GM06990 (cell line): ENCODE measurements around the gene GUCY1B1.

Experiments
- DNase-seq: peaks from one replicate; pipeline ENCODE4 v3.0.0-alpha.2; 2011; ENCODE audit not compliant: insufficient read length; ENCODE audit errors: extremely low read depth
- H3K27me3 ChIP-seq: replicated peaks from 2 replicates; pipeline ENCODE4 v1.6.0; 2011; ENCODE audit warnings: low read length; ENCODE audit not compliant: control insufficient read depth, insufficient read depth
- H3K36me3 ChIP-seq: 2 replicates; pipeline ENCODE4 v1.5.1; 2011; ENCODE audit warnings: low read length; ENCODE audit not compliant: control insufficient read depth, insufficient read depth
- H3K4me3 ChIP-seq: replicated peaks from 2 replicates; pipeline ENCODE4 v1.5.1; 2011; ENCODE audit warnings: low read depth, mild to moderate bottlenecking, control low read depth, low read length
- TF ChIP-seq, protein P1 (sequence below): IDR thresholded peaks from 2 replicates; pipeline ENCODE4 v1.5.1; 2011; ENCODE audit warnings: low read length, control low read depth, mild to moderate bottlenecking, inconsistent platforms; ENCODE audit not compliant: insufficient read depth, poor library complexity, severe bottlenecking

Gene GUCY1B1

DNA sequence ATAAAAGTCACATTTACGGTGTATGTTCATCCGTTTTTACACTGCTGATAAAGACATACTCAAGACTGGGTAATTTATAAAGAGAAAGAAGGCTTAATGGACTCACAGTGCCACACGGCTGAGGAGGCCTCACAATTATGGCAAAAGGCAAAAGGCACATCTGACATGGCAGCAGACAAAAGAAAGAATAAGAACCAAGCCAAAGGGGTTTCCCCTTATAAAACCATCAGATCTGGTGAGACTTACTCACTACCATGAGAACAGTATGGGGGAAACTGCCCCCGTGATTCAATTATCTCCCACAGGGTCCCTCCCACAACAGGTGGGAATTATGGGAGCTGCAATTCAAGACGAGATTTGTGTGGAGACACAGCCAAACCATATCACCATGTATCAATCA lies 7.3 kb upstream of the GUCY1B1 start:
- H3K4me3 ChIP-seq = no peak overlapping the region
- no peaks in the 10 kb centered on the region for H3K27me3 ChIP-seq
- DNase-seq = no peak
- no peaks in the 10 kb centered on the region for H3K36me3 ChIP-seq
- TF ChIP-seq, protein P1, sequence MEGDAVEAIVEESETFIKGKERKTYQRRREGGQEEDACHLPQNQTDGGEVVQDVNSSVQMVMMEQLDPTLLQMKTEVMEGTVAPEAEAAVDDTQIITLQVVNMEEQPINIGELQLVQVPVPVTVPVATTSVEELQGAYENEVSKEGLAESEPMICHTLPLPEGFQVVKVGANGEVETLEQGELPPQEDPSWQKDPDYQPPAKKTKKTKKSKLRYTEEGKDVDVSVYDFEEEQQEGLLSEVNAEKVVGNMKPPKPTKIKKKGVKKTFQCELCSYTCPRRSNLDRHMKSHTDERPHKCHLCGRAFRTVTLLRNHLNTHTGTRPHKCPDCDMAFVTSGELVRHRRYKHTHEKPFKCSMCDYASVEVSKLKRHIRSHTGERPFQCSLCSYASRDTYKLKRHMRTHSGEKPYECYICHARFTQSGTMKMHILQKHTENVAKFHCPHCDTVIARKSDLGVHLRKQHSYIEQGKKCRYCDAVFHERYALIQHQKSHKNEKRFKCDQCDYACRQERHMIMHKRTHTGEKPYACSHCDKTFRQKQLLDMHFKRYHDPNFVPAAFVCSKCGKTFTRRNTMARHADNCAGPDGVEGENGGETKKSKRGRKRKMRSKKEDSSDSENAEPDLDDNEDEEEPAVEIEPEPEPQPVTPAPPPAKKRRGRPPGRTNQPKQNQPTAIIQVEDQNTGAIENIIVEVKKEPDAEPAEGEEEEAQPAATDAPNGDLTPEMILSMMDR = no peak

GRCh38 chr4:155757745-155758265 lies 1.0 kb upstream of the GUCY1B1 start:
- no peak for DNase-seq
- TF ChIP-seq, protein P1 = no peak
- no peaks in the 10 kb centered on the region for H3K27me3 ChIP-seq

GRCh38 chr4:155759372-155760252 lies 791 bp downstream of the GUCY1B1 start:
- peak; percentile 69 for DNase-seq
- TF ChIP-seq, protein P1 = no peak

More at GRCh38 chr4:155757745-155758265, 1.0 kb upstream of the GUCY1B1 start:
- H3K36me3 ChIP-seq = no peaks in the 10 kb centered on the region
- no peak overlapping the region for H3K4me3 ChIP-seq

DNA sequence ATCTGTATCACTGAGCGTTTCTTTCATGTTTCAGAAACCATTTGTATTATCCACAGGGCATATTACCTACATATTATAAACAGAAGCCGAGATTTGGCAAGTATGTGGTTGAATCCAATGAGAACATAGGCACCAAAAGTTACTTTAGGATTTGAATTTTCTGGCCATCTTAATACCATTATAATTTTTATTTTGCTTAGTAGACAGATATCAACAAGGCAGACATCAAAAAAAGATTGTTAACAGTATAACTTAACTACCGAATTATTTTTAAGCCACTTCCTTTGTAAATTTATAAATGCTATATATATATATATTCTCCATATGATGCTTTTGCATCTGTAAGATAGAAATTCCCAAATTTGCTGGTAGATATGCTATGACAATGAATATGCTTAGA lies 2.2 kb downstream of the GUCY1B1 start:
- Histone ChIP-seq H3K4me3 (no peak overlapping the region), H3K27me3 (no peaks in the 10 kb centered on the region), H3K36me3 (no peaks in the 10 kb centered on the region)
- TF ChIP-seq, protein P1 = no peak
- DNase-seq = no peak

More at GRCh38 chr4:155759372-155760252, 791 bp downstream of the GUCY1B1 start:
- no peaks in the 10 kb centered on the region for H3K36me3 ChIP-seq
- H3K27me3 ChIP-seq = no peaks in the 10 kb centered on the region
- peak overlapping the region; percentile 57 for H3K4me3 ChIP-seq

DNA sequence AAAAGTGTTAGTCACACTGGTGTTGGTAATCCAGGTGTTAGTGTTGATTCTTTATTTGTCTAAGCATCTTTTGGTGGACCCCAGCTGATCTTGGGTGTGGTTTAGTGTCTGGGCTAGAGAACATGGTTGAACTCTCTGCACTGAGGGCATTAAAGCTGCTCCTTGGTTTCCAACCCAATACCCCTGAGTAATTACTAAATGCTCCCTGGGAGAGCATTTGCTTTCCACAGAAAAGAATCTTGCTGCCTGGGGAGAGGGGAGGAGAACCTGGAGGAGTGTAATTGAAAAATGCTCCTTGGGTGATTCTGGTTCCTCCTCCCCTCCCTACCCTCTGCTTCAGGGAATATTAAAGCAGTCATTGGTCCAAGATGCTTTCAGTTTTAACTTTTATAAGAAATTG lies 3.1 kb downstream of the GUCY1B1 start:
- H3K36me3 ChIP-seq = no peaks in the 10 kb centered on the region
- DNase-seq = no peak
- no peak overlapping the region for H3K4me3 ChIP-seq
- TF ChIP-seq, protein P1 = no peak
- H3K27me3 ChIP-seq = no peaks in the 10 kb centered on the region

DNA sequence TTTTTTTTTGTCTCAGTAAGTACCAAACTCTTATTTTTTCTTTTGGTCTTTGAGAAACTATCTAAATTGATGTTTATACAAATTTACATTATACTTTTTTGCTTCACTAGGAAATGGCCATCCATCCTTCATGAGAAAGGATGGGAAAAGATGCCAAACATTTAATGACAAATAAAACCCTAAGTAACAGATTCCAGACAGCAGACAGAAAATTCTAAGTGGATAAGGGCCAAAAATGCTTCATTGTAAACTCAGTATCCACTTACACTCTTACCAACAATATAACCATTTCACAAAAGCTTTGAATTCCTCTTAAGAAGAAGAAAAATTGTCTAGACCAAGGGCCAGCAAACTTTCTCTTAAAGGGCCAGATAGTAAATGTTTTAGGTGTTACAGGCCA lies 3.5 kb downstream of the GUCY1B1 start:
- no peaks in the 10 kb centered on the region for H3K27me3 ChIP-seq
- no peak overlapping the region for H3K4me3 ChIP-seq
- H3K36me3 ChIP-seq = no peaks in the 10 kb centered on the region
- TF ChIP-seq, protein P1 = no peak
- DNase-seq = no peak
